GM23248 (cell line): ENCODE measurements around the gene MEGF11.

Source experiments
- EZH2 ChIP-seq: fragments of 200-600 bp; sonication (generic); IDR thresholded peaks from 2 replicates; pipeline ENCODE4 v1.6.1; 2018; ENCODE audit warnings: antibody characterized with exemption, mild to moderate bottlenecking; ENCODE audit not compliant: insufficient read depth, poor library complexity, severe bottlenecking
- EZH2phosphoT487 ChIP-seq: fragments of 200-600 bp; sonication (generic); IDR thresholded peaks from 2 replicates; pipeline ENCODE4 v1.6.1; 2018; ENCODE audit warnings: antibody characterized with exemption, moderate library complexity, mild to moderate bottlenecking, low read depth; ENCODE audit not compliant: insufficient read depth

GRCh38 chr15:65920825-65921309 lies 332.7 kb downstream of the MEGF11 start:
- TF ChIP-seq EZH2phosphoT487 = no peak
- TF ChIP-seq EZH2 = no peak
